Adrenal gland (tissue), 12 donors: ENCODE measurements around the gene TRAF1. TPM values are rescaled to one million over a fixed set of nuclear protein-coding genes. Genes with fewer than 3 reads are reported as not detected.

Source experiments
- DNase-seq, 7 donors: peaks; one replicate each; pipeline ENCODE4 v3.0.0-alpha.2; 2019 to 2020
- H3K27ac ChIP-seq, 5 donors: fragments of 200-600 bp; sonication (generic) in 4 of 5; 1 replicate in 3 of 5; 2 replicates in 2 of 5; pipeline versions ENCODE4 v1.5.1 to v1.8.0; 2016 to 2020; ENCODE audit warnings: mild to moderate bottlenecking in 1 of 5
- H3K27me3 ChIP-seq: fragments of 200-600 bp; 2 replicates; pipeline ENCODE4 v1.8.0; 2021
- H3K36me3 ChIP-seq, 2 donors: fragments of 200-600 bp; replicated peaks in 1 of 2; 1 replicate in 1 of 2; 2 replicates in 1 of 2; pipeline versions ENCODE4 v1.5.1 to v1.8.0; 2018 to 2022
- H3K4me1 ChIP-seq, 2 donors: fragments of 200-600 bp; replicated peaks in 1 of 2; 1 replicate in 1 of 2; 2 replicates in 1 of 2; pipeline versions ENCODE4 v1.5.1 to v1.8.0; 2018 to 2021
- H3K4me3 ChIP-seq, 4 donors: fragments of 200-600 bp; sonication (generic) in 3 of 4; one replicate each; pipeline ENCODE4 v1.5.1; 2016 to 2018
- H3K9me3 ChIP-seq, 3 donors: fragments of 200-600 bp; sonication (generic) in 1 of 3; replicated peaks in 1 of 3; 1 replicate in 2 of 3; 2 replicates in 1 of 3; pipeline versions ENCODE4 v1.5.1 to v1.8.0; 2016 to 2021
- POLR2A ChIP-seq, 2 donors: fragments of 450-650 bp; IDR thresholded peaks; one replicate each; pipeline ENCODE4 v1.6.1; 2017; ENCODE audit warnings: antibody characterized with exemption in 2 of 2, mild to moderate bottlenecking in 2 of 2, moderate library complexity in 1 of 2
- WGBS, 4 donors: extraction: QIAGEN DNeasy Blood & Tissue Kit in 2 of 4; methylation state at CpG; one replicate each; pipeline versions ENCODE4 v1.1.5 to v1.1.7; 2013 to 2017; 5-methylcytosine and 5-hydroxymethylcytosine counted together
- intact Hi-C, 2 donors: fragments of 100-400 bp; cut with DNase I; formaldehyde crosslinking; loops; one replicate each; pipeline versions ENCODE4 v1.14.1 to v1.15.0; 2022 to 2023
- polyA plus RNA-seq, 3 donors: library from polyadenylated mRNA; stranded (reverse); fragments of 200-250 nt in 2 of 3; fragments of 350-450 nt in 1 of 3; fragmentation: Illumina TruSeq in 1 of 3; extraction: RNeasy Lipid Tissue Mini Kit (QIAGEN cat#74804) in 1 of 3; gene quantifications; one replicate each; pipeline ENCODE4 v1.2.3, GENCODE V29; 2013 to 2014
- total RNA-seq, 9 donors: library from RNA; depleted of rRNA in 4 of 9; stranded (reverse); fragments of >200 nt in 4 of 9; fragments of 120-200 nt in 1 of 9; fragmentation: NEBNext Ultra II Directional in 1 of 9; extraction: Animal tissue kit (Norgen Biotek cat#: 25700) in 1 of 9; gene quantifications; one replicate each; pipeline versions ENCODE4 v1.1.0 to v1.2.4, GENCODE V29; 2013 to 2023
- TF ChIP-seq, protein P1 (sequence below), 6 experiments: fragments of 450-650 bp in 4 of 6; fragments of 200-600 bp in 2 of 6; sonication (generic) in 1 of 6; IDR thresholded peaks; 1 replicate in 5 of 6; 2 replicates in 1 of 6; pipeline versions ENCODE4 v1.5.1 to v1.8.0; 2016 to 2021; ENCODE audit warnings: antibody characterized with exemption in 6 of 6, mild to moderate bottlenecking in 2 of 6, moderate library complexity in 1 of 6
- donor health status: healthy with polysubstance abuse.
- donor health status: Bipolar disorder and iron deficiency.
- donor health status: DM: yes; HTN: yes; CAD: no.
- donor health status: DM: no; HTN: no; CAD: no.
- donor health status: DM: no; HTN: no; CAD: no.
- donor health status: DM: yes; HTN: yes; CAD: no.

TRAF1 gene
- total and polyA plus RNA-seq, 12 donors, result 1.6 to 42.7 (median 7.0) TPM

DNA sequence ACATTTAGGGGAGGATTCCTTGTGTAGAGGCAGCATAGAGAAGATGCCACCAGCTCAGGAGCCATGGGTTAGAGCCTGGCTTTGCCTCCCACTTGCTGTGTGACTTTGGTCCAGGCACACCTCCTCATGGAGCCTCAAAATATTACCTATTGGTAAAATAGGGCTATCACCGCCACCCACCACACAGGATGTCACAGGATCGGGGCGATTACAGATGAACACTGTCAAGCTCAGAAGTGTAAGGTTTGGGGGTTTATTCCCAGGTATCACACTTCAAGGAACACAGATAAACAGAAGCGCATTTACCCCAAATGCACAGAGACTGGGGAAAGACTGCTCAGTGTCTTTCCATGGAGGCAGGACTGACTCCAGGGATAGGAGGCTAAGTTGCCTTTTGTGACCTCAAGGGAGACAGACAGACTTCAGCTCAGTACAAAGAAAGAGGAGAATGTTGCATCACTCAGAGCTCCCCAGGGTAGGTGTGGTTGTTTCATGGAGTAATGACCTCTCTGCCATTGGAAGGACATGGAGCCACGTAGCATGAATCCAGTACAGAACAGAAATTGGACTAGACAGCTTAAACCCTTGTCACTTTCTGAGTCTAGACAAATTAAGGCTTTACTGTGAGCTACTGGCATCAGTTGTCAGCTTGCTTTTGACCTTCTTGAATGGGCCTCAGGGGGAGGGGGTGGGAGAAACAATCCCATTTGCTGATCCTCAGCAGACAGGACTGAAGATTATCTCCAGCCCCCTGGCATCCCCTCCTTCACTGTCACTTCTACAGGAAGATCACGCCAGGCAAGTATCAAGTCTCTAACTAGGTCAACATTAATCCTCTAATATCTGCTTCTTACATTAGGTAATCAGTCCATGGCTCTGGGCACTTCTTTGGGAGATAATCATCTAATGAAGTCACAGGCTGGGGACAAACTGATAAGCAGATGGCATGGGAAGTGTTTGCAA lies 6.5 kb downstream of the TRAF1 start:
- intact Hi-C loops, result loop anchor here in 1 of 2 donors (5.0 kb wide), 1 partner anchor 43 kb away; the partner anchor contains the start of gene PHF19
- Histone ChIP-seq H3K4me1 (peaks cover 4 to 57% of the 10 kb centered on the region in 2 donors), H3K27ac (peak overlapping the region; percentile 52 to 79 (median 66)), H3K36me3 (no peaks in the 10 kb centered on the region), H3K4me3 (no peak overlapping the region), H3K27me3 (no peaks in the 10 kb centered on the region), H3K9me3 (no peaks in the 10 kb centered on the region)
- peak in 1 of 7 donors; percentile 46 for DNase-seq
- TF ChIP-seq POLR2A (IDR thresholded peaks at IDR 0.05), result no peak
- TF ChIP-seq, protein P1, sequence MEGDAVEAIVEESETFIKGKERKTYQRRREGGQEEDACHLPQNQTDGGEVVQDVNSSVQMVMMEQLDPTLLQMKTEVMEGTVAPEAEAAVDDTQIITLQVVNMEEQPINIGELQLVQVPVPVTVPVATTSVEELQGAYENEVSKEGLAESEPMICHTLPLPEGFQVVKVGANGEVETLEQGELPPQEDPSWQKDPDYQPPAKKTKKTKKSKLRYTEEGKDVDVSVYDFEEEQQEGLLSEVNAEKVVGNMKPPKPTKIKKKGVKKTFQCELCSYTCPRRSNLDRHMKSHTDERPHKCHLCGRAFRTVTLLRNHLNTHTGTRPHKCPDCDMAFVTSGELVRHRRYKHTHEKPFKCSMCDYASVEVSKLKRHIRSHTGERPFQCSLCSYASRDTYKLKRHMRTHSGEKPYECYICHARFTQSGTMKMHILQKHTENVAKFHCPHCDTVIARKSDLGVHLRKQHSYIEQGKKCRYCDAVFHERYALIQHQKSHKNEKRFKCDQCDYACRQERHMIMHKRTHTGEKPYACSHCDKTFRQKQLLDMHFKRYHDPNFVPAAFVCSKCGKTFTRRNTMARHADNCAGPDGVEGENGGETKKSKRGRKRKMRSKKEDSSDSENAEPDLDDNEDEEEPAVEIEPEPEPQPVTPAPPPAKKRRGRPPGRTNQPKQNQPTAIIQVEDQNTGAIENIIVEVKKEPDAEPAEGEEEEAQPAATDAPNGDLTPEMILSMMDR (IDR thresholded peaks at IDR 0.05), result no peak
- WGBS, 4 donors, result 73 to 78% (median 75%) methylated on average over 6 of the region's 6 CpGs

DNA sequence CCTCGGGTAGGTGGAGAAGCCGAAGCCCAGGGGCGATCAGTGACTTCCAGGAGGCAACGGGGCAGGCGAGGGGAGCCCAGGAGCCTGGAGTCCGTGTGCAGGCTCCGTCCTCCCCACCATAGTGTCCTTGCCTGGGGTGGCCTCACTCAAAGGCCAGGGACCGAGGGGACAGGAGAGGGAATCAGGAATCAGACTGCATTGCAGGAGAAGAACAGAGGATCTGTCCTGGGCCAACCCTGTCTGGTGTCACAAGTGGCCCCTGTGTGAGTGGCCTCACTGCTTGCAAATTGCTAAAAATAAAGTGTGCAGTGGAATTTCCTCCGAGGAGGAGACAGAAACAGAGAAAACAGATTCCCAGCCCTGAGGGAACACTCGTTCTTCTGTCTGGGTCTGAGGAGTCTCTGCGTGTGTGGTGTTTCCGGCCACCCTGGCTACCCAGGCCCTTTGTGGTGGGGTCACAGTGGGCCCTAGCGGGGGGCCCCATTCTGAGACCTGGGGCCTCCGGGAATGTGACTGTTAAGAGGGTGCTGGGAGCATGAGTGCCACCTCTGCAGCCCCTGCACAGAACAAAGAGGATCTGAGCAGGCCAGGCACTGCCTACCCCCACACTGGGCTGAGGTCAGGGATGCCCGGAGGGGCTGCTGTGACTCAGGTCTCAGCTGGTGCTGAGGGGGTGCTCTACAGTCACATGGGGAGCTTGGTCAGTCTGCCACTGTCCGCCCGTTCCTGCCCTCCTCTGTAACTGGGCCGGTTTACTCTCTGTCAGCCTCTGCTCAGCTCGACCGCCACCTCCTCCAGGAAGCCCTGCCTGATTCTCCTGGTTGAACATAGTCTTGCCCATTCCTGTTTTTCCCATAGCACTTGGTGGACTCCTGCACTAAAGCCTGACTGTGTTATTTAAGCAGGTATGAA lies 7.4 kb downstream of the TRAF1 start:
- peaks cover 4 to 66% of the 10 kb centered on the region in 2 donors for H3K4me1 ChIP-seq
- intact Hi-C loops, result no loop called here
- no peaks in the 10 kb centered on the region for H3K27me3 ChIP-seq
- H3K36me3 ChIP-seq, result no peaks in the 10 kb centered on the region
- DNase-seq, result peak in 2 of 7 donors; percentile 36 to 51
- 63 to 86% (median 71%) methylated on average over 17 to 20 of the region's 20 CpGs for WGBS, 4 donors
- TF ChIP-seq POLR2A (IDR thresholded peaks at IDR 0.05), result peak in 1 of 2 donors; percentile 6
- TF ChIP-seq, protein P1 (IDR thresholded peaks at IDR 0.05), result no peak
- peak overlapping the region in 4 of 5 donors; percentile 52 to 79 (median 72) for H3K27ac ChIP-seq
- H3K4me3 ChIP-seq, result no peak overlapping the region
- no peaks in the 10 kb centered on the region for H3K9me3 ChIP-seq

DNA sequence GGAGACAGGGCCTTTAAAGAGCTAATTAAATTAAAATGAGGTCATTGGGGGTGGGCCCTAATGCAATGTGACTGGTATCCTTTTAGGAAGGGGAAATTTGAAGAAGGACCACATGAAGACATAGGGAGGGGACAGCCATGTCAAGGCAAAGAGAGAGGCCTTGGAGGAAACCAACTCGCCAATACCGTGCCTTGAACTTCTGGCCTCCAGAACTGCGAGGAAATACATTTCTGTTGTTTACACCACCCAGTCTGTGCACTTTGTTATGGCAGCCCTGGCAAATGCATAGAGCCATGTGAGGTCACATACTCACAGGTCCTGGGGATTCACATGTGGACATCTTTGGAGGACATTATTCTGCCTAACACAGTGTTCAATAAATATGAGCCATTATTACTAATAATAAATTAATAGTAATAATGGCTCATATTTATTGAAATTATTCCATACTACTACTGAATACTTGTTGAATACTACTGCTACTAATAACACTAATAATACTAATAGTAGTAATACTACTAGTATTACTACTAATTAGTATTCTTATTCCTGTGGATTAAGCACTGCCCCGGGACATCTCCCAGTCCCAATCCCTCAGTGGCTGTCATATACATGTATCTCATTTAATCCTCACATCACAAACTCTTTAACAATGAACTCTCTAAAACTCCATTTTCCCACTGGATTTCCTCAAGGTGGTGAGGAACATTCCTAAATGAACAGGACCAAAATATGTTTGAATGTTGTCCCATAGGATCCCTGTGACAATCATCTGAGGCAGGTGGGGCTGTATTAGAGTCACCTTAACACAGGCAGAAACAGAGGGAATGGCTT lies 8.4 kb downstream of the TRAF1 start:
- DNase-seq, result no peak
- Histone ChIP-seq H3K36me3 (no peaks in the 10 kb centered on the region), H3K9me3 (no peaks in the 10 kb centered on the region), H3K27me3 (no peaks in the 10 kb centered on the region), H3K4me1 (peaks cover 4 to 69% of the 10 kb centered on the region in 2 donors), H3K4me3 (no peak overlapping the region), H3K27ac (peak overlapping the region in 4 of 5 donors; percentile 52 to 79 (median 72))
- TF ChIP-seq, protein P1 (IDR thresholded peaks at IDR 0.05), result no peak
- intact Hi-C loops, result no loop called here
- WGBS, 4 donors, result 90 to 100% (median 93%) methylated on average over 4 of the region's 4 CpGs
